Retinal pigment epithelial cell (primary cell): ENCODE data around the gene RNU4-1.

Experiments used
- DNase-seq: peaks from one replicate; pipeline ENCODE4 v3.0.0-alpha.2; 2010; ENCODE audit warnings: low read depth
- H3K4me3 ChIP-seq: 2 replicates; pipeline ENCODE4 v1.5.1; 2011; ENCODE audit warnings: mild to moderate bottlenecking, low read length, control low read depth, moderate library complexity
- CTCF ChIP-seq: conservative IDR thresholded peaks from 2 replicates; pipeline ENCODE4 v1.5.1; 2011; ENCODE audit warnings: low read depth, low read length, control low read depth, inconsistent platforms

Gene RNU4-1

GRCh38 chr12:120332041-120332440 is 39.0 kb upstream of the RNU4-1 start:
- no peak for TF ChIP-seq CTCF
- DNase-seq: no peak
- H3K4me3 ChIP-seq: no peak overlapping the region

- DNase-seq: no peak
- no peak overlapping the region for H3K4me3 ChIP-seq
- no peak for TF ChIP-seq CTCF
Observed at GRCh38 chr12:120331390-120331789, 38.4 kb upstream of the RNU4-1 start.

GRCh38 chr12:120328228-120328627 is 35.2 kb upstream of the RNU4-1 start:
- no peak for TF ChIP-seq CTCF
- no peak overlapping the region for H3K4me3 ChIP-seq
- no peak for DNase-seq

GRCh38 chr12:120327593-120327992 is 34.6 kb upstream of the RNU4-1 start, which contains the start of gene PLA2G1B:
TSS of gene PLA2G1B (minus strand) at chr12:120327779. CDS start at chr12:120327753, 26 bp downstream.
- H3K4me3 ChIP-seq: no peak within 1 kb of the TSS
- DNase-seq: no peak
- TF ChIP-seq CTCF: no peak

- no peak for DNase-seq
- TF ChIP-seq CTCF: no peak
- no peak overlapping the region for H3K4me3 ChIP-seq
Observed at GRCh38 chr12:120324841-120325417, 31.9 kb upstream of the RNU4-1 start.

GRCh38 chr12:120323772-120324171 is 30.7 kb upstream of the RNU4-1 start:
- no peak for TF ChIP-seq CTCF
- DNase-seq: no peak
- H3K4me3 ChIP-seq: no peak overlapping the region

GRCh38 chr12:120321382-120322202 is 28.6 kb upstream of the RNU4-1 start:
- no peak for DNase-seq
- H3K4me3 ChIP-seq: no peak overlapping the region
- TF ChIP-seq CTCF: no peak
